GM19397 (cell line): ENCODE results near the gene RBPMS2.
"Not testable (repeated sequence)": the region's sequence is repeated elsewhere in the genome, so short reads cannot be mapped to it uniquely, and the experiment has no call there.

ENCODE experiments used
- ATAC-seq: cut with Tn5 transposase; IDR thresholded peaks from one replicate; pipeline ENCODE4 v1.9.1; 2021; ENCODE audit warnings: mild to moderate bottlenecking, moderate library complexity; ENCODE audit not compliant: unreplicated experiment

The RBPMS2 gene

GRCh38 chr15:64754663-64755426 is 20.5 kb downstream of the RBPMS2 start:
- peak; percentile 66 for ATAC-seq

DNA sequence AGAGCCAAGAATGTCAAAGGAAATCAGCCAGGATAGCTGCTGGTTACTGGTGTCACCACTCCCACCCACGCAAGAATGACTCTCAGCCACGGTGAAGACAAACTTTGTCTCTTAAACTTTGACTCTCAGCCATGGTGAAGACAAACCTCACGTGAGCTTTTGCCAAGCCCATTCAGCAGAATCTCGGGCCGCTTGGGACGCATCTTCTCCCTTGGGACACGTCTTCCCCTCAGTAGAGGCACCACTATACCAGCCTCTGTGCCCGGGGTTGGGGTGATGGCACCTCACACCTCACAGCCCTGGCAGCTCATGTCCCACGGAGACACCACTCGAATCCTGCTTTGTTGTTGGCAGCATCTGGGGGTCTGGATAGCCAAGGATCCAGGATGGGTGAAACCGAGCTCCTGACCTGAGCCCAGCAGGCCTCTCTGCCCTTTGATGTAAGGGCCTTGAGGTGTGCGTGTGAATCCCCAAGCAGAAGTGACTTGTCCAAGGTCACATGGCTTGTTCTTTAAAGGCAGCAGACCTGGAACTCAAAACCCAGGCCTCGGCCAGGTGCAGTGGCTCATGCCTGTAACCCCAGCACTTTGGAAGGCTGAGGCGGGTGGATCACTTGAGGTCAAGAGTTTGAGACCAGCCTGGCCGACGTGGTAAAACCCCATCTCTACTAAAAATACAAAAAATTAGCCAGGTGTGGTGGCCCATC is 21.8 kb downstream of the RBPMS2 start:
- no peak for ATAC-seq

DNA sequence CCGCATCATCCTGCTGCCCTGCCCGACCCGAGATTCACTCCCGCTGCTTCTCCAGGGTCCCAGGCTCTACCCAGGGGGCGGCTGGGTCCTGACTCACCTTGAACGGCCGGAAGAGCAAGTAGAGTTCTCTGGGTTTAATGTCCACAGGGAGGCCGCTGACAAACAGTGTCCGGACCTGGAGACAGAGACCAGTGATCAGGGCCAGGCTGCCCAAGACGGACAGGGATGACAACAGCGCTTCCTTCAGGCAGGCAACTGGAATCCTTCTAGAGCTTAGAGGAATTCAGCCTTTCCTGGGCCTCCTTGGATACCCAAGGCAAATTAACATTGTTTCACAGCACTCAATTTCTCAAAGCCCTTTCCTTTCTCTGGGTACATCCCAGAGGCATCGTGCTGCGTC is 23.9 kb downstream of the RBPMS2 start:
- no peak for ATAC-seq

DNA sequence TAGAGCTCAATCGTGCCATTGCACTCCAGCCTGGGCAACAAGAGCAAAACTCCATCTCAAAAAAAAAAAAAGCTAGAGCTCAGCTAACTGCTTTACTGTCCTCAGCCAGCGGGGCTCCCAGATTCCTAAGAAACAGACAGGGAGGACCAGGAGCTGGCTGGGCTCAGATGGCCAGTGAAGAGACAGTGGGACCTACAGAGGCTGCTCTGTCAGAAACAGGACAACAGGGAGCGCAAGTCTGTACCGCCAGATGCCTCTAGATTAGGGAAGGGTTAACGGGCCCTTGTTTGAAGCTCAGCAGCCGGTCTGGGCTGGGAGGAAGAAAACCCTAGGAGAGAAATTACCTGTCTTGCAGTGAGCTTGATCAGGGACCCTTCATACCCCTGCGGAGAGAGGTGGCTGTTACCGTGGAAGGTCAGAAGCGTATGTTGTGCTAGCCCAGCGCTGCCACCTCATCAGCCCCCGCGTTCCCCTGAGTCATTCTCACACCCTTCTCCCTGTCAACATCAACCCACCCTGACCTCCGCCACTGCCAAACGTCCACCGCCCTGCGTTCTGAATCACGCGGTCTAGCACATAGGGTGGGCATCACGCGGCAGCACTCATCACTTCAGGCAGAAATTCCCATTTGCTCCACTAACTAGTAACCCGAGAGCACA is 25.3 kb downstream of the RBPMS2 start:
- no peak for ATAC-seq

GRCh38 chr15:64749167-64749566 is 26.2 kb downstream of the RBPMS2 start:
- no peak for ATAC-seq

DNA sequence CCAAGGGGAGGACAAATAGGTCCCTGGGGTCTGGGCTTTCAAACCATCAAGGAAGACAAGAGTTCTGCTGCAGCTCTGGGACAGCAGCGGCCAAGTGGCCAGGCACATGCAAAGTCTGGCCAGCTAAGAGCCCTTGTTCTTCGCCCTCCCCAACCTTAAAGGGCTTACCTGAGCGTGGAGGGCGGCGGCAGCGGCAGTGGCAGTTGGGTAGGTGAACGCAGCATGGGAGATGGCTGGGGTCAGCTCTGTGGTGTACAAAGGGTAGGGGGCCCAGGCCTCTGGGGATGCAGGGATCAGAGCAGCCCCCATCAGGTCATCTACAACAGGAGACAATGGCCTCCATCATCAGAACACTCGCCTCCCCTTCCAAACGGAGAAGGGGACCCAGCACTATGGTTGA is 27.1 kb downstream of the RBPMS2 start:
- ATAC-seq = no peak

DNA sequence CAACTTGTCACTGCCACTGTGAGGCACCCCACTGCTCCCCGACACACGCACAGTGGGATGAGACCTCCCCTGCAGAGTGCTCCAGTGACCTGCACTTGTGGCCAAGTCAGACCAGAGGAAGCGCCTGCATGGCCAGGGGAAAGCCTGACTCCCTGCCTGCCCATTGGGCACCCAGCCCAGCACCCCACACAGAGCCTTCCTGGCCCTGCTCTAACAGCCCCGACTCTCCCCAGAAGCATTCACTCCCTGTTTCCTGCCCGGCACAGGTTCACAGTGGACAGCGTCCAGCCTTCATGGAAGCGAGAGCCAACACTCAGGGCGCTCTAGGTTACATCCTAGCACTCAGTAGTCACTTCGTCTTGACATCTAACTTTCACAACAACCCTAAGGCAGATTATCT is 27.8 kb downstream of the RBPMS2 start:
- no peak for ATAC-seq

DNA sequence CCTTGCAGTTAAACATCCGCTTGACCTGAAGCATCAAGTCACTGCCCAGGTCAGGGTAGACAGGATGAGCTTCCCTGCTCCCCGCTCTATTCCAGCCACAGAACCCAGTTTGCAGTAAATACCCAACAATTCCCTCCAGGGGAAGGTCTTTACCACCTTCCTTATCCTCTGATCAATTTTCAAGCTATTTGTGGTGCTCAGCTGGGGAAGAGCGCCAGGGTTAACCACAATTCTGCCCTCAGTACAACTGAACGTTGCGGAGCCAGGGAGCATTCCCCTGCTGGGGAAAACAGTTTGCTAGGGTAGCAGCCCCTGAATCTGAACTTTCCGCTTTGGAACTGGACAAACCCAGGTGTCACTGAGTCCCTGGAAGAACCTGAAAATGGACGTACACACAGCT is 28.5 kb downstream of the RBPMS2 start:
- ATAC-seq = no peak

GRCh38 chr15:64746356-64746755 is 29.0 kb downstream of the RBPMS2 start:
- ATAC-seq = no peak

GRCh38 chr15:64743691-64744090 is 31.7 kb downstream of the RBPMS2 start:
- ATAC-seq = no peak

- no peak for ATAC-seq
Measured at GRCh38 chr15:64742921-64743320, 32.5 kb downstream of the RBPMS2 start.

GRCh38 chr15:64742385-64742784 is 33.0 kb downstream of the RBPMS2 start:
- no peak for ATAC-seq

DNA sequence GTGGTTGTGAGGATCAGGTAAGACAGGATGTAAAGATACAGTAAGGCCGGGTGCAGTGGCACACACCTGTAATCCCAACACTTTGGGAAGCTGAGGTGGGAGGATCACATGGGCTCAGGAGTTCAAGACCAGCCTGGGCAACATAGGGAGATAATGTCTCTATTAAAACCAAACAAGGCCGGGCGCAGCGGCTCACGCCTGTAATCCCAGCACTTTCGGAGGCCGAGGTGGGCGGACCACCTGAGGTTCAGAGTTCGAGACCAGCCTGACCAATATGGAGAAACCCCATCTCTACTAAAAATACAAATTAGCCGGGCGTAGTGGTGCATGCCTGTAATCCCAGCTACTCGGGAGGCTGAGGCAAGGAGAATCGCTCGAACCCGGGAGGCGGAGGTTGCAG is 33.7 kb downstream of the RBPMS2 start:
- not testable (repeated sequence) for ATAC-seq

DNA sequence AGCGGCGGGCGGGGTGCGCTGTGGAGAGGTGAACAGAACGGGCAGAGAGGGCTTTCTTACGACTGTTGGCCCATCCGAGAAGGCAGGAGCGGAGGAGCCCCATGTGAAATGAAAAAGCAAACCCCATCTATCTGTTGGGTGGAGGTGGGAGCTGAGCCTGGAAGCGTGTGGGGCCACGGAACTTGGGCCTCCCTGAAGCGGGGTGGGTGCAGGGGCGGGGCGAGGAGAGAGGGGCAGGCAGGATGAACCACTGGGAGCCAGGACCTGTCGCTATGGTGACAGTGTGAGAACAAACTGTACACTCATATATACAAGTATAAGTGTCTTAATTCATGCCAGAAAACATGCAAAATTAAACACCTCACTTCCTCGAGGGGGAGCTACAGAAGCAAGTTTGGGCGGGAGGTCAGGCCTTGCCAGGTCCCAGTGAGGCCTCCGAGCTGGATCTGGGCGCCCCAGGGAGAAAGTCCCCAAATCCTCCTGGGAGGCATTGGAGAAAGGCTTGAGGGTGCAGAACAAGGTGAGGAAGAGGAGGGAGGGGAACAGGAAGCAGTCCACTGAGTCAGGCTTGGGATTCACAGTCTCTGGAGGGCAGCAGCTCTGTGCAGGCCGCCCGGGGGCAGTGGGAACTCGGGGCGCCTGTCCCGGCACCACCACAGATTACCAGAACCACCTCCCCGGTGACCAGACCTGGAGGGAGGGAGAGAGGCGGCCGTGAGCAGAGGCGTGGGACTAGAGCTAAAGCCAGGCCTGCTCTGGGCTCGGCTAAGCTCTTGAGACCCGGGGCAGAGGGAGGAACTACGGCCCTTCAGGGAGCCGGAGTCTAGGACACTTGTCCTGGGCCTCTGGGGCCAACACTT is 34.8 kb downstream of the RBPMS2 start:
- no peak for ATAC-seq

DNA sequence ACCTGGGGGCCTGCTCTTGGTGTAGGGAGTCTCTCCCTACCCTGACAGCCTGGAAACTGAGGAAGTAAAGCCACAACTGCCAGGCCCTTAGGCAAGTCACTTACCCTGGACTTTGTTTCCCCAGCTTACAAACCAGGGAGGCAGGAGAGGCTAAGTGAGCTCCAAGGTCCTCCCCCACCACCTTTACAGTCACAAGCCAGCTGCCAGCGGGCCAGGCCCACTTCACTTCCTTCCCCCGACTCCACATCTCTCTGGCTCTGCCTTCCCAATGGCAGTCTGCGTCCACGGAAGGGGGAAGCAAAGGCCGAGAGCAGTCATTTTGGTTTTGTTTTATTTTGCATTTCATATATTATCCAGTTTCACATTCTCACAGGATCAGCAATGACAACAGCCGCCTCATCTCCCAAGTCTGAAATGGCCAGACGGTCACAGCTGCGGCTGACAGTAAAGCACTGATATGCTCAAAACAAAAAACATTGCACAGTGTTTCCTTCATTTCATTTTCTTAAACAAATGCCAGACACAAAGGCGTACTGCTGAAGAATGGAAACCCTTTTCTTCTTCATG is 35.7 kb downstream of the RBPMS2 start:
- ATAC-seq = no peak

GRCh38 chr15:64739156-64739555 is 36.2 kb downstream of the RBPMS2 start:
- ATAC-seq = no peak

DNA sequence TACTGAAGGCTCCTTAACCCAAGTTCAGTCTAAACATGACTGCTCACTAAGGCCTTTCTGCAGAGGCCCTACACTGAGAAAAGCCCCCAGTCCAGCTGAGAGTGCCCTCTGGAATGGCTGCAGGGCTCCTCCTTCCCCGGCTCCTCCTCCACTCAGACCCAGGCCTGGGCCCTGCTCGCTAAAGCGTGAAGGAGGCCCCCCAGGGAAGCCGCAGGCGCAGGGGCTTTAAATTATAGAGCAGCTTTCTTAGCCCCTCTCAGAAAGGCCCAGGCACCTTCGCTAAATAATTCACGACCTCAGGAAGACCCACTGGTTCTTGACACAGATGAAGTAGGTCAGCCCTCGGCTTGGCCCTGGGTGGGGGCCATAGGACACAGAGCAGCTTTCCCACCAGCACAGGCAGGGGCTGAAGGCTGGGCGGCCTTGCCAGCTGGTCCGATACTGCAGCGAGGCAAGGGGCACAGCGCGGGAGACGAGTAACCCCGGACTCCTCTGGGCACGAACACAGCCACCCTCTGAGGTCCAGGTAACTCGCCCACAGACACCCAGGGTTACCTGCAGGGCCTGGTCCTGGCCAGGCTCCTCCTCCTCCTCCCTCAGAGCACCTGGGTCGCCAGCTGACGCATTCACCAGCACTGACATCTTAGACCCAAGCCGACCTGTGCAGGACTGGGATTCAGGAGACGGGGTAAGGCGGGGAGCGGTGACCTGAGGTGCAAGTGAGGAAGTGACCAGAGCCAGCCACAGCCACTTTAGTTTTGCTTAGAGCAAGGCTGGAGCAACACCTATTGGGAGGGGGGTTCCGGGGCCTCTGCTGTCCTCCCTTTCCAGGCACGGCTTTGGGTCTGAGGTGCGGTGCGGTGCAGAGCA is 36.9 kb downstream of the RBPMS2 start:
- no peak for ATAC-seq

GRCh38 chr15:64732156-64732860 is 43.1 kb downstream of the RBPMS2 start:
- ATAC-seq = no peak

DNA sequence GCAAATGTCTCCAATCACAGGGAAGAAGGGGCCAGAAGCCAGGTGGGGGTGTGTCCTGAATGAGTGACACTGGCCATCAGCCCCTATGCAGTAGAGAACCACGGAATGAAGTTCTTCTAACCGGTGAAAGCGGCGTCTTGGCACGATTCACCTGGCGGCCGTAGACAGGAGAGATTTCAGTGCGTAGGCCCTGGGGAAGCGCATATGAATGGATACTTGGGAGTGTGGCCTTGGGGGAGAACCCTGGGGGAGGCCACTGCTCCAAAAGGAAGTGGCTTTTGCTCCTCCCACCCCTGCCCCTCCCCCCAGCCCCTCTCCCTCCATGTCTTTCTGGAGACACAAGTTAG is 43.6 kb downstream of the RBPMS2 start:
- ATAC-seq = no peak
